ENCODE results near the gene GAS2. TPM values are rescaled to one million over a fixed set of nuclear protein-coding genes. Genes with fewer than 3 reads are reported as not detected.

The GAS2 gene
- total RNA-seq, 2 donors from 2014 or later = 0.95 TPM; not detected in 1

DNA sequence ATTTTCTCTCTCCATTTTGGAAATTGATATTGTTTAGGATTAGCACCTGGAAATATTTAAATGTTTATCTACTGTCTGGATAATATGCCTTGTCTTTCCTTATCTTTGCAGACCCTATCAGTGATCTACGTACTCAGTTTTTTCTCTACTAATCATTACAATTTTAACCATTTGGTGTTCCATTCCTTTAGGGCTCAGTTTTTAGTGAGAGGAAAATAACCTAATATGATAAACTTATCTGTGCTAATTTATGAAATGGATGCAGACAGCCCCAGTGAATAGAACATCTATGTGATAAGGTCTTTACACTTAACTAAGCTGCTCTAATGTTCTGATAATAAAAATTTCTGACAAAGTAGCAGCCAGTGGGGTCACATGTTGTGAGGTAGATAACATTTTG lies 94.7 kb downstream of the GAS2 start:
- no peaks in the 10 kb centered on the region for H3K36me3 ChIP-seq
- no peaks in the 10 kb centered on the region for H3K27me3 ChIP-seq (replicated peaks; ENCODE audit: insufficient read depth)
- TF ChIP-seq, protein P1, sequence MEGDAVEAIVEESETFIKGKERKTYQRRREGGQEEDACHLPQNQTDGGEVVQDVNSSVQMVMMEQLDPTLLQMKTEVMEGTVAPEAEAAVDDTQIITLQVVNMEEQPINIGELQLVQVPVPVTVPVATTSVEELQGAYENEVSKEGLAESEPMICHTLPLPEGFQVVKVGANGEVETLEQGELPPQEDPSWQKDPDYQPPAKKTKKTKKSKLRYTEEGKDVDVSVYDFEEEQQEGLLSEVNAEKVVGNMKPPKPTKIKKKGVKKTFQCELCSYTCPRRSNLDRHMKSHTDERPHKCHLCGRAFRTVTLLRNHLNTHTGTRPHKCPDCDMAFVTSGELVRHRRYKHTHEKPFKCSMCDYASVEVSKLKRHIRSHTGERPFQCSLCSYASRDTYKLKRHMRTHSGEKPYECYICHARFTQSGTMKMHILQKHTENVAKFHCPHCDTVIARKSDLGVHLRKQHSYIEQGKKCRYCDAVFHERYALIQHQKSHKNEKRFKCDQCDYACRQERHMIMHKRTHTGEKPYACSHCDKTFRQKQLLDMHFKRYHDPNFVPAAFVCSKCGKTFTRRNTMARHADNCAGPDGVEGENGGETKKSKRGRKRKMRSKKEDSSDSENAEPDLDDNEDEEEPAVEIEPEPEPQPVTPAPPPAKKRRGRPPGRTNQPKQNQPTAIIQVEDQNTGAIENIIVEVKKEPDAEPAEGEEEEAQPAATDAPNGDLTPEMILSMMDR (IDR thresholded peaks at IDR 0.05) = no peak
- no peaks in the 10 kb centered on the region for H3K9me3 ChIP-seq
- no peak overlapping the region for H3K27ac ChIP-seq
- H3K4me1 ChIP-seq (ENCODE audit: control insufficient read depth in 1 of 2, low read depth in 2 of 2) = no peaks in the 10 kb centered on the region
- DNase-seq (ENCODE audit: low spot score) (no peak), ATAC-seq (ENCODE audit: insufficient number of reproducible peaks, low FRiP score, low read depth) (no peak)
- H3K4me3 ChIP-seq = no peak overlapping the region

DNA sequence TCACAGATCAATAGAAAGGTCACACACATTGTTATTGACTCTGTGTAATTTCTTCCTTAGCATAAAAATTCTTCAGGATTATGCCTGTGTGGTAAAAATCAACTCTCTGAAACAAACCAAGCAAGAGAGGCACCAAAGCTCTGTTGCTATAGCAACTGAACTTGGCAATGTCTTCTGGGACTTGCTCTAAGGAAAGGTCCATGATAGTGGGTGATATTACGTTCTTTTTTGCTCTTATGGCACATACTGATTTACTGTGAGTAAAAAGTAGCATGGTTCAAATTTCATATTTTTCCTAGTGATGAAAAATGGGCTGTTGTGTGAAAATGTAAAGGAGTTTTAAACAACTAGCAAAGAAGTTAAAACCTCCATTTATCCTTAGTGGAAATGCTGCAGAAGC lies 96.8 kb downstream of the GAS2 start:
- no peak for ATAC-seq (ENCODE audit: insufficient number of reproducible peaks, low FRiP score, low read depth)
- TF ChIP-seq, protein P1 (IDR thresholded peaks at IDR 0.05) = no peak
- H3K4me1 ChIP-seq (ENCODE audit: control insufficient read depth in 1 of 2, low read depth in 2 of 2) = no peaks in the 10 kb centered on the region

DNA sequence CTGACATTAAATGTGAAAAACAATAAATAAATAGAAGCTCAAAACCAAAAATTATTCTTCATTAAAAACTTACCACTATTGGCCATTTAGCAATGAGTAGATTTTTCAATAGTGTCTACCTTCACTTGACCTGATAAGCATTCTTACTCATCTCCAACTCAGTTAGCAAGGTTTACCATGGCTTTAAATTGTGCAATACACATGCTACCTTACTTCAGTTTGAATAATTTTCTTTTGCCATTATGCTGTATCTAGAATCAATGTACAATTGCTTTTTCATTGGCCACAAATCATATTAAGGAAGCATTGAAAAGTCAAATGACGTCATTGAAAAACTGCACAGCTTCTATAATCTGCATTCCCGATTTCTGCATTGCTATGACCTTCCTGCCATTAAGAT lies 98.3 kb downstream of the GAS2 start:
- Histone ChIP-seq H3K27ac (no peak overlapping the region), H3K36me3 (no peaks in the 10 kb centered on the region), H3K27me3 (replicated peaks; ENCODE audit: insufficient read depth) (no peaks in the 10 kb centered on the region), H3K4me1 (ENCODE audit: control insufficient read depth in 1 of 2, low read depth in 2 of 2) (no peaks in the 10 kb centered on the region), H3K9me3 (no peaks in the 10 kb centered on the region), H3K4me3 (no peak overlapping the region)
- DNase-seq (ENCODE audit: low spot score) (no peak), ATAC-seq (ENCODE audit: insufficient number of reproducible peaks, low FRiP score, low read depth) (no peak)
- TF ChIP-seq, protein P1 (IDR thresholded peaks at IDR 0.05) = no peak

More for the DNA sequence above, 96.8 kb downstream of the GAS2 start:
- H3K27ac ChIP-seq = no peak overlapping the region
- no peaks in the 10 kb centered on the region for H3K36me3 ChIP-seq
- no peak overlapping the region for H3K4me3 ChIP-seq
- DNase-seq (ENCODE audit: low spot score) = no peak
- H3K27me3 ChIP-seq (replicated peaks; ENCODE audit: insufficient read depth) = no peaks in the 10 kb centered on the region
- H3K9me3 ChIP-seq = no peaks in the 10 kb centered on the region

DNA sequence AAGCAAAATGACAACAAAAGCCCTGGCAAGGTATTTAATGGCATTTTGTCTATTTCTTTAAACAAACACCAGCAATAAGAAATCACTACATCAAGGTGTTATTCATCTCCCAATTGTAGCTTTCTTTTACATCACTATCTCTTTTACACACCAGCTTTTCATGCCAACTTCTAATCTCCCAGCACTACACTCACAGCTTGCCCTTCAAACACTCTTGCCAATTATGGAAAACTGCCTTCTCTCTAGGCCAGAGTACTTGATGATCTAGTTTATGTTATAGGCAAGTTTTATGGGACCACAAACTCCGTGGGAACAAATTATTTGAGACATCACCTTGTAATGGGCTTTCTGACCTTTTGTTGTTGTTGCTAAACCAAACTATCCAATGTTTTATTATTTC lies 101.9 kb downstream of the GAS2 start:
- Histone ChIP-seq H3K36me3 (no peaks in the 10 kb centered on the region), H3K4me3 (no peak overlapping the region), H3K27ac (no peak overlapping the region), H3K9me3 (no peaks in the 10 kb centered on the region), H3K27me3 (replicated peaks; ENCODE audit: insufficient read depth) (no peaks in the 10 kb centered on the region), H3K4me1 (ENCODE audit: control insufficient read depth in 1 of 2, low read depth in 2 of 2) (no peaks in the 10 kb centered on the region)
- ATAC-seq (ENCODE audit: insufficient number of reproducible peaks, low FRiP score, low read depth) = no peak
- TF ChIP-seq, protein P1 (IDR thresholded peaks at IDR 0.05) = no peak
- no peak for DNase-seq (ENCODE audit: low spot score)

DNA sequence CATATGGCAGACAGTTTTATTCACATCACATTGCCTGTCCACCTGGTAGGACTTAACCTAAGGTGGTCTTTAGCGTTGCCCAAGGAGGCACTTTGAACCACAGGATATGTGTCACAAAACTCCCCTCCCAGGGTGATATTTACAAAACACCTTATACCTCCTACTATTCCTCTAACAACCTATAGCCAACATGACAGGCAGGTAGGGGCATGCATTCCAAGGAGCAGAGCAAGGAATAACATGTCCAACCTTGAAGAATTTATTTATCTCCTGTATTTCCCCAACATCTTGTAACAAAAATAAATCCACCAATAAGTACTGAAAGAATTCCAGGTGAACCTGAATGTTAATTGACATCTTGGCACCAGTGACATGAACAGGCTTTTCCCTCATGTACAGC lies 102.7 kb downstream of the GAS2 start:
- Histone ChIP-seq H3K4me3 (no peak overlapping the region), H3K9me3 (no peaks in the 10 kb centered on the region), H3K4me1 (ENCODE audit: control insufficient read depth in 1 of 2, low read depth in 2 of 2) (no peaks in the 10 kb centered on the region), H3K27ac (no peak overlapping the region), H3K36me3 (no peaks in the 10 kb centered on the region), H3K27me3 (replicated peaks; ENCODE audit: insufficient read depth) (no peaks in the 10 kb centered on the region)
- TF ChIP-seq, protein P1 (IDR thresholded peaks at IDR 0.05) = no peak
- DNase-seq (ENCODE audit: low spot score) (no peak), ATAC-seq (ENCODE audit: insufficient number of reproducible peaks, low FRiP score, low read depth) (no peak)
